AG04450 (cell line): Measurements from ENCODE around the gene FBXL17. TPM values are rescaled to one million over a fixed set of nuclear protein-coding genes. Genes with fewer than 3 reads are reported as not detected.
"Not testable (repeated sequence)": the region's sequence is repeated elsewhere in the genome, so short reads cannot be mapped to it uniquely, and the experiment has no call there.

ENCODE experiments used
- CTCF ChIA-PET: fragments of 300-600, 350-600 bp; formaldehyde crosslinking; extraction: SDS; loops from one replicate; lab custom pipeline; 2022; ENCODE audit warnings: antibody characterized with exemption, inconsistent platforms; lab: Charles Lee
- POLR2A ChIA-PET: fragments of 350-600 bp; formaldehyde crosslinking; extraction: SDS; loops from one replicate; lab custom pipeline; 2021; ENCODE audit warnings: antibody characterized with exemption, inconsistent platforms; lab: Yijun Ruan, JAX
- DNase-seq: peaks from one replicate; pipeline ENCODE4 v3.0.0-alpha.2; 2011; ENCODE audit warnings: low read depth, low spot score
- H3K27ac ChIP-seq: one replicate; pipeline ENCODE4 v1.5.1; 2012; ENCODE audit warnings: low read depth, low read length, control low read depth
- H3K27me3 ChIP-seq: one replicate; pipeline ENCODE4 v1.6.0; 2012; ENCODE audit warnings: low read length; ENCODE audit not compliant: control insufficient read depth, insufficient read depth
- H3K4me3 ChIP-seq: 2 replicates; pipeline ENCODE4 v1.5.1; 2011; ENCODE audit warnings: mild to moderate bottlenecking, low read depth, low read length, control low read depth
- H3K9me3 ChIP-seq: 2 replicates; pipeline ENCODE4 v1.5.1; 2012; ENCODE audit warnings: low read length; ENCODE audit not compliant: control insufficient read depth, insufficient read depth
- CTCF ChIP-seq: IDR thresholded peaks from 2 replicates; pipeline ENCODE4 v1.5.1; 2011; ENCODE audit warnings: low read depth, low read length, control low read depth, inconsistent platforms
- polyA plus RNA-seq: library from polyadenylated mRNA; depleted of rRNA; stranded (reverse); fragments of >200 nt; gene quantifications from 2 replicates; pipeline ENCODE4 v1.2.3, GENCODE V29; 2011

Gene FBXL17
- polyA plus RNA-seq, 1 experiment, result 9.4 TPM

GRCh38 chr5:108278285-108279240 is 103.3 kb downstream of the FBXL17 start:
- POLR2A ChIA-PET, result no interaction called here
- no peak for TF ChIP-seq CTCF

GRCh38 chr5:108276187-108277050 is 105.5 kb downstream of the FBXL17 start:
- no peaks in the 10 kb centered on the region for H3K9me3 ChIP-seq
- ChIA-PET POLR2A (no interaction called here), CTCF (interaction anchor here (10.5 kb wide), 1 partner anchor 17 kb away, joined by 114 read pairs; no protein-coding TSS in a partner anchor)
- no peak overlapping the region for H3K27ac ChIP-seq
- no peaks in the 10 kb centered on the region for H3K27me3 ChIP-seq
- H3K4me3 ChIP-seq, result no peak overlapping the region
- TF ChIP-seq CTCF, result no peak
- DNase-seq, result no peak

More at GRCh38 chr5:108278285-108279240, 103.3 kb downstream of the FBXL17 start:
- Histone ChIP-seq H3K9me3 (no peaks in the 10 kb centered on the region), H3K27ac (no peak overlapping the region), H3K4me3 (no peak overlapping the region), H3K27me3 (no peaks in the 10 kb centered on the region)
- no peak for DNase-seq
- CTCF ChIA-PET, result interaction anchor here (10.5 kb wide), 1 partner anchor 19 kb away, joined by 114 read pairs; no protein-coding TSS in a partner anchor

- DNase-seq, H3K27me3 ChIP-seq, H3K27ac ChIP-seq, POLR2A ChIA-PET, H3K4me3 ChIP-seq, H3K9me3 ChIP-seq: not testable (repeated sequence)
- CTCF ChIA-PET, result interaction anchor here (10.5 kb wide), 1 partner anchor 15 kb away, joined by 114 read pairs; no protein-coding TSS in a partner anchor
Measured at GRCh38 chr5:108274080-108274479, 107.8 kb downstream of the FBXL17 start.

GRCh38 chr5:108271127-108271526 is 110.8 kb downstream of the FBXL17 start:
- ChIA-PET POLR2A (no interaction called here), CTCF (interaction anchor here (10.5 kb wide), 1 partner anchor 12 kb away, joined by 114 read pairs; no protein-coding TSS in a partner anchor)
- H3K27me3 ChIP-seq, result no peaks in the 10 kb centered on the region
- H3K4me3 ChIP-seq, result no peak overlapping the region
- TF ChIP-seq CTCF, result no peak
- no peak overlapping the region for H3K27ac ChIP-seq
- no peak for DNase-seq
- H3K9me3 ChIP-seq, result no peaks in the 10 kb centered on the region

- Histone ChIP-seq H3K9me3 (no peaks in the 10 kb centered on the region), H3K27ac (no peak overlapping the region), H3K4me3 (no peak overlapping the region), H3K27me3 (no peaks in the 10 kb centered on the region)
- POLR2A ChIA-PET, result no interaction called here
- no peak for TF ChIP-seq CTCF
- DNase-seq, result no peak
- CTCF ChIA-PET, result no interaction called here
Measured at GRCh38 chr5:108266242-108266641, 115.7 kb downstream of the FBXL17 start.
